ENCODE results near the gene RAB43.

The RAB43 gene

DNA sequence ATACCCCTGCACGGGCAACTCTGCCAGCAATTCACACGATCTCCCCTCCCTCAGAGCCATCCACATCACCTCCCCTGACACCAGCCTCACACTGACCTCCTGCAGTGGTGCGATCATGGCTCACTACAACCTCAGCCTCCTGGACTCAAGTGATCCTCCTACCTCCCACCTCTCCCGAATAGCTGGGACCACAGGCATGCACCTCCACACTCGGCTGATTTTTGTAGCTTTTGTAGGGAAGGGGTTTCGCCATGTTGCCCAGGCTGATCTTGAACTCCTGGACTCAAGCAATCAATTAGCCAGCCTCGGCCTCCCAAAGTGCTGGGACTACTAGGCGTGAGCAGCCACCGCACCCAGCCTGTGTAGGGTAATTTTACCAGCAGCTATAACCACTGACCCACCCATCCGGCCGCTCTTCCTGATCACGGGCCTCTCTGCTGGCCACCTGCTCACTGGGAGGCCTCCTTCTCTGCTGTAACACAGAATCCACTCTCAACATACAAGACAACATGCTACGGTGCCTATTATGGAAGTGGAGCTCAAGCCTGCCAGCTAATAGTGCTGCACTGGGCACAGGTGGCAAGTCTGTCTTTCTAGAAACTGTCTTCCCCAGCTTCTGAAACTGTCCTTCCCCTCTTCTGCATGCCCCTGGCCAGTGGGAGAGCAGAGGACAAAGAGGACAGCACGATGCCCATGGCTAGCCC is 56.4 kb downstream of the RAB43 start:
- H2BK12ac ChIP-seq (ENCODE audit: low read length): no peak overlapping the region
- H3K36me3 ChIP-seq (ENCODE audit: control insufficient read depth in 1 of 2, insufficient read depth in 2 of 2, low read length in 2 of 2): no peaks in the 10 kb centered on the region
- H4K8ac ChIP-seq (ENCODE audit: low read depth, low read length): no peak overlapping the region
- no peaks in the 10 kb centered on the region for H3K79me1 ChIP-seq (ENCODE audit: low read length)
- no CpG with 5 or more reads among the region's 14 CpGs for WGBS (ENCODE audit: extremely low coverage, insufficient coverage, insufficient read length)
- peak overlapping the region; percentile 28 for H3K4me3 ChIP-seq (ENCODE audit: low read depth, low read length)
- H3K9ac ChIP-seq (ENCODE audit: low read length): no peak overlapping the region
- no peaks in the 10 kb centered on the region for H3K4me1 ChIP-seq (ENCODE audit: control insufficient read depth in 1 of 2, insufficient read depth in 2 of 2, low read length in 2 of 2)
- no peak overlapping the region for H3K23ac ChIP-seq (ENCODE audit: low read length)
- no peak overlapping the region for H3K14ac ChIP-seq (ENCODE audit: low read length)
- H4K12ac ChIP-seq (ENCODE audit: low read depth, low read length): no peak overlapping the region
- no peak overlapping the region for H4K91ac ChIP-seq (ENCODE audit: low read depth, low read length)
- no peak overlapping the region for H3K27ac ChIP-seq (ENCODE audit: low read depth, low read length)
- H3K4ac ChIP-seq (ENCODE audit: low read depth, low read length): no peak overlapping the region
- H3K4me2 ChIP-seq (ENCODE audit: low read length): no peak overlapping the region
- H2AK5ac ChIP-seq (ENCODE audit: low read length): no peak overlapping the region
- no peak overlapping the region for H3K18ac ChIP-seq (ENCODE audit: low read length)
- no peak overlapping the region for H2BK5ac ChIP-seq (ENCODE audit: low read depth, low read length, poor library complexity)
- no peak for DNase-seq
- H3K9me3 ChIP-seq (ENCODE audit: insufficient read depth, low read depth, low read length): peaks cover 2% of the 10 kb centered on the region
- no peaks in the 10 kb centered on the region for H3K27me3 ChIP-seq (ENCODE audit: insufficient read depth, low read length)
- no peak overlapping the region for H2AFZ ChIP-seq (ENCODE audit: insufficient read depth, low read length, poor library complexity)
- H3K79me2 ChIP-seq (ENCODE audit: control insufficient read depth, insufficient read depth, low read length, poor library complexity): no peaks in the 10 kb centered on the region
- no peak overlapping the region for H2BK120ac ChIP-seq (ENCODE audit: insufficient read depth, low read length, poor library complexity)

DNA sequence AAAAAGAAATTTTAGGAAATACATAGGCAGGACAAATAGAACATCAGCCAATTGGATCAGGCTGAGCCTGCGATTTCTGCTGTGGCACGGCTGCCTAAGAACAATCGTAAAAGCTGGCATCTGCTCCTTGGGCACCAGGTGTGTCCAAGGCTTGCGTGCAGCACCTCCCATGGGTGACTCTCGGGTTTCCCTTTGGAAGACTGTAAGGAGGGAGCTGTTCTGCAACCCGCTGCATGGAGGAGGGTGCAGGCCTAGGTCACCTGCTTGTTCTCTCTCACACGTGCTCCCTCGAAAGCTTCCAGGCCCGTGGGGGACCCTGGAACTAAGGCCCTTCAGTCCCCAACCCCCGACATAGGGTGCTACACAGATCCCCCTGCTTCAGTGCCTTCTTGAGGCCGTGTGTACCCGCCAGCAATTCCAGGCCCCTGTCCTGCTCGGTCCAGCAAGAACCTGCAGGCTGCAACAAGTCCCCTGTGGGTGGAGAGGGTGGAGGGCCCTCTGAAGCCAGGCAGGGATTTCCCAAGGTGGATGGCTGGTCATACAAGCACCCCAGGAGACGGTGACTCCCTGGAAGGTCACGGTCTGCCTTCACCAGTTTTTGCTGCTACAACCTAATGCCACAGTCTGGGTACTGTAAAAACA is 57.6 kb downstream of the RAB43 start:
- H3K18ac ChIP-seq (ENCODE audit: low read length): no peak overlapping the region
- peaks cover 2% of the 10 kb centered on the region for H3K79me2 ChIP-seq (ENCODE audit: control insufficient read depth, insufficient read depth, low read length, poor library complexity)
- peaks cover 2% of the 10 kb centered on the region for H3K9me3 ChIP-seq (ENCODE audit: insufficient read depth, low read depth, low read length)
- no CpG with 5 or more reads among the region's 15 CpGs for WGBS (ENCODE audit: extremely low coverage, insufficient coverage, insufficient read length)
- no peaks in the 10 kb centered on the region for H3K79me1 ChIP-seq (ENCODE audit: low read length)
- no peak overlapping the region for H2AFZ ChIP-seq (ENCODE audit: insufficient read depth, low read length, poor library complexity)
- no peaks in the 10 kb centered on the region for H3K27me3 ChIP-seq (ENCODE audit: insufficient read depth, low read length)
- H4K12ac ChIP-seq (ENCODE audit: low read depth, low read length): no peak overlapping the region
- H2BK12ac ChIP-seq (ENCODE audit: low read length): no peak overlapping the region
- H4K91ac ChIP-seq (ENCODE audit: low read depth, low read length): no peak overlapping the region
- no peak for DNase-seq
- no peaks in the 10 kb centered on the region for H3K4me1 ChIP-seq (ENCODE audit: control insufficient read depth in 1 of 2, insufficient read depth in 2 of 2, low read length in 2 of 2)
- H3K27ac ChIP-seq (ENCODE audit: low read depth, low read length): no peak overlapping the region
- H4K8ac ChIP-seq (ENCODE audit: low read depth, low read length): no peak overlapping the region
- H3K4ac ChIP-seq (ENCODE audit: low read depth, low read length): no peak overlapping the region
- H3K4me2 ChIP-seq (ENCODE audit: low read length): no peak overlapping the region
- H3K9ac ChIP-seq (ENCODE audit: low read length): no peak overlapping the region
- H3K14ac ChIP-seq (ENCODE audit: low read length): no peak overlapping the region
- no peak overlapping the region for H3K23ac ChIP-seq (ENCODE audit: low read length)
- no peaks in the 10 kb centered on the region for H3K36me3 ChIP-seq (ENCODE audit: control insufficient read depth in 1 of 2, insufficient read depth in 2 of 2, low read length in 2 of 2)
- H2BK5ac ChIP-seq (ENCODE audit: low read depth, low read length, poor library complexity): no peak overlapping the region
- no peak overlapping the region for H2BK120ac ChIP-seq (ENCODE audit: insufficient read depth, low read length, poor library complexity)
- no peak overlapping the region for H2AK5ac ChIP-seq (ENCODE audit: low read length)
- H3K4me3 ChIP-seq (ENCODE audit: low read depth, low read length): no peak overlapping the region

DNA sequence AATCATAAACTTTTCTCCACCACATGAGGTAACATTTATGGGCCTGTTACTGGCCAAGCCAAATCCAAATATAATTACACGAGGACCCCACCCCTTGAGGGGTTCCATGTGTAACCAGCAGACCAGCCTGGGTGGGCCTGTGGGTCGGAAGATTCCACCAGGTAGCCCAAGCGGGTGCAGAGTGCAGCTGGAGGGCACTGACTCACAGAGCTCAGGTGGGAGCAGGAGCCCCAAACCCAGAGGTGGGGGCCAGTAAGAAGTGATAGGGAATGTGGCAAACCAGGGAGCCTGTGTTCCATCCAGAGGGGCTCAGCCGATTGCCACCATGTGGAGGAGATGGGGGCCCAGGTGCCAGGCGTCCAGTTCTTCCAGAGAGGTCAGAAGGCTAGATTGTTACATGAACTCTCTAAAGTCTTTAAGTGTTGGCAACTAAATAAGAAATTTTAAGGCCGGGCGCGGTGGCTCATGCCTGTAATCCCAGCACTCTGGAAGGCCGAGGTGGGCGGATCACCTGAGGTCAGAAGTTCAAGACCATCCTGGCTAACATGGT is 58.4 kb downstream of the RAB43 start:
- Histone ChIP-seq H3K9ac (ENCODE audit: low read length) (no peak overlapping the region), H3K14ac (ENCODE audit: low read length) (no peak overlapping the region), H4K8ac (ENCODE audit: low read depth, low read length) (no peak overlapping the region), H3K18ac (ENCODE audit: low read length) (no peak overlapping the region), H4K12ac (ENCODE audit: low read depth, low read length) (no peak overlapping the region), H3K23ac (ENCODE audit: low read length) (no peak overlapping the region), H3K4ac (ENCODE audit: low read depth, low read length) (no peak overlapping the region), H2AK5ac (ENCODE audit: low read length) (no peak overlapping the region), H3K9me3 (ENCODE audit: insufficient read depth, low read depth, low read length) (peaks cover 2% of the 10 kb centered on the region), H3K27ac (ENCODE audit: low read depth, low read length) (no peak overlapping the region), H2AFZ (ENCODE audit: insufficient read depth, low read length, poor library complexity) (no peak overlapping the region), H2BK12ac (ENCODE audit: low read length) (no peak overlapping the region), H3K36me3 (ENCODE audit: control insufficient read depth in 1 of 2, insufficient read depth in 2 of 2, low read length in 2 of 2) (no peaks in the 10 kb centered on the region), H3K4me3 (ENCODE audit: low read depth, low read length) (no peak overlapping the region), H3K4me1 (ENCODE audit: control insufficient read depth in 1 of 2, insufficient read depth in 2 of 2, low read length in 2 of 2) (no peaks in the 10 kb centered on the region), H3K4me2 (ENCODE audit: low read length) (no peak overlapping the region), H2BK5ac (ENCODE audit: low read depth, low read length, poor library complexity) (no peak overlapping the region), H3K27me3 (ENCODE audit: insufficient read depth, low read length) (no peaks in the 10 kb centered on the region), H4K91ac (ENCODE audit: low read depth, low read length) (no peak overlapping the region), H3K79me2 (ENCODE audit: control insufficient read depth, insufficient read depth, low read length, poor library complexity) (peaks cover 2% of the 10 kb centered on the region), H2BK120ac (ENCODE audit: insufficient read depth, low read length, poor library complexity) (no peak overlapping the region), H3K79me1 (ENCODE audit: low read length) (no peaks in the 10 kb centered on the region)
- WGBS (ENCODE audit: extremely low coverage, insufficient coverage, insufficient read length): no CpG with 5 or more reads among the region's 10 CpGs
- DNase-seq: no peak

DNA sequence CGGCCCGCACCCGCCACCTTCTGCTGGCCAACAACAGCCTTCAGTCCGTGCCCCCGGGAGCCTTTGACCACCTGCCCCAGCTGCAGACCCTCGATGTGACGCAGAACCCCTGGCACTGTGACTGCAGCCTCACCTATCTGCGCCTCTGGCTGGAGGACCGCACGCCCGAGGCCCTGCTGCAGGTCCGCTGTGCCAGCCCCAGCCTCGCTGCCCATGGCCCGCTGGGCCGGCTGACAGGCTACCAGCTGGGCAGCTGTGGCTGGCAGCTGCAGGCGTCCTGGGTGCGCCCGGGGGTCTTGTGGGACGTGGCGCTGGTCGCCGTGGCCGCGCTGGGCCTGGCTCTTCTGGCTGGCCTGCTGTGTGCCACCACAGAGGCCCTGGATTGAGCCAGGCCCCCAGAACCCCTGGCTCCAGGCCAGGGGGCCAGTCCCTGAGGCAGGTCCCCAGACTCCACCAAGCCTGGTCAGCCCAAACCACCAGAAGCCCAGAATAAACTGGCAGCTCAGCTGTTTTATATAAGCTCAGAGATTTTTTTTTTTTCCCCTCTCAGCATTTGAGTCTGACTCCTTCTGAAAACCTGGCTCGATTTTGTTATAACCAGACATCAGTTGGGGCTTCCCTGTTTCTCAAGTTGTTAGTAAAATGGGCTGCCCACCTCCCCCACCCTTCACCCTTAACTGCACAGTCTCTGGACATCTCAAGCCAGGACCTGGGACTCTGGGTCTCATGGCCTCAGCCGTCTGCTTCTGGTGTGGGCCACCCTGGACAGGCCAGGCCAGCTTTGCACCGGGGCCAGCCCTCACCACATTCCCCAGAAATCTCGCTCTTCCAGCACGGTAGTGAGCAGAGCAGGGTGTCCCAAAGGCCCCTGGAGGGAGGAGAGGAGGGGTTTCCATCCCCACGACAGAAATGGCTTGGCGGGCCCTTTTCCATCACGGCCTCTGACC is 59.4 kb downstream of the RAB43 start:
- no peak overlapping the region for H4K12ac ChIP-seq (ENCODE audit: low read depth, low read length)
- H4K8ac ChIP-seq (ENCODE audit: low read depth, low read length): no peak overlapping the region
- no peak overlapping the region for H3K4ac ChIP-seq (ENCODE audit: low read depth, low read length)
- no peak overlapping the region for H3K18ac ChIP-seq (ENCODE audit: low read length)
- H2AK5ac ChIP-seq (ENCODE audit: low read length): no peak overlapping the region
- DNase-seq: no peak
- no peak overlapping the region for H2BK5ac ChIP-seq (ENCODE audit: low read depth, low read length, poor library complexity)
- H2BK120ac ChIP-seq (ENCODE audit: insufficient read depth, low read length, poor library complexity): no peak overlapping the region
- no peak overlapping the region for H3K27ac ChIP-seq (ENCODE audit: low read depth, low read length)
- no peak overlapping the region for H3K14ac ChIP-seq (ENCODE audit: low read length)
- H3K4me3 ChIP-seq (ENCODE audit: low read depth, low read length): no peak overlapping the region
- WGBS (ENCODE audit: extremely low coverage, insufficient coverage, insufficient read length): no CpG with 5 or more reads among the region's 32 CpGs
- H4K91ac ChIP-seq (ENCODE audit: low read depth, low read length): no peak overlapping the region
- H3K79me2 ChIP-seq (ENCODE audit: control insufficient read depth, insufficient read depth, low read length, poor library complexity): peaks cover 2% of the 10 kb centered on the region
- H3K4me1 ChIP-seq (ENCODE audit: control insufficient read depth in 1 of 2, insufficient read depth in 2 of 2, low read length in 2 of 2): no peaks in the 10 kb centered on the region
- H3K9ac ChIP-seq (ENCODE audit: low read length): no peak overlapping the region
- H2AFZ ChIP-seq (ENCODE audit: insufficient read depth, low read length, poor library complexity): no peak overlapping the region
- no peaks in the 10 kb centered on the region for H3K36me3 ChIP-seq (ENCODE audit: control insufficient read depth in 1 of 2, insufficient read depth in 2 of 2, low read length in 2 of 2)
- no peak overlapping the region for H2BK12ac ChIP-seq (ENCODE audit: low read length)
- no peak overlapping the region for H3K23ac ChIP-seq (ENCODE audit: low read length)
- no peaks in the 10 kb centered on the region for H3K27me3 ChIP-seq (ENCODE audit: insufficient read depth, low read length)
- no peaks in the 10 kb centered on the region for H3K79me1 ChIP-seq (ENCODE audit: low read length)
- H3K4me2 ChIP-seq (ENCODE audit: low read length): no peak overlapping the region
- peaks cover 2% of the 10 kb centered on the region for H3K9me3 ChIP-seq (ENCODE audit: insufficient read depth, low read depth, low read length)

All from trophoblast cell (in vitro differentiated cells and primary cell).